ENCODE data around the gene PSMA7. TPM values are rescaled to one million over a fixed set of nuclear protein-coding genes. Genes with fewer than 3 reads are reported as not detected.

The PSMA7 gene
- 100 to 1,000 TPM; 109 to 181 TPM for total RNA-seq
- polyA plus RNA-seq: 100 to 1,000 TPM; 212 to 342 TPM

DNA sequence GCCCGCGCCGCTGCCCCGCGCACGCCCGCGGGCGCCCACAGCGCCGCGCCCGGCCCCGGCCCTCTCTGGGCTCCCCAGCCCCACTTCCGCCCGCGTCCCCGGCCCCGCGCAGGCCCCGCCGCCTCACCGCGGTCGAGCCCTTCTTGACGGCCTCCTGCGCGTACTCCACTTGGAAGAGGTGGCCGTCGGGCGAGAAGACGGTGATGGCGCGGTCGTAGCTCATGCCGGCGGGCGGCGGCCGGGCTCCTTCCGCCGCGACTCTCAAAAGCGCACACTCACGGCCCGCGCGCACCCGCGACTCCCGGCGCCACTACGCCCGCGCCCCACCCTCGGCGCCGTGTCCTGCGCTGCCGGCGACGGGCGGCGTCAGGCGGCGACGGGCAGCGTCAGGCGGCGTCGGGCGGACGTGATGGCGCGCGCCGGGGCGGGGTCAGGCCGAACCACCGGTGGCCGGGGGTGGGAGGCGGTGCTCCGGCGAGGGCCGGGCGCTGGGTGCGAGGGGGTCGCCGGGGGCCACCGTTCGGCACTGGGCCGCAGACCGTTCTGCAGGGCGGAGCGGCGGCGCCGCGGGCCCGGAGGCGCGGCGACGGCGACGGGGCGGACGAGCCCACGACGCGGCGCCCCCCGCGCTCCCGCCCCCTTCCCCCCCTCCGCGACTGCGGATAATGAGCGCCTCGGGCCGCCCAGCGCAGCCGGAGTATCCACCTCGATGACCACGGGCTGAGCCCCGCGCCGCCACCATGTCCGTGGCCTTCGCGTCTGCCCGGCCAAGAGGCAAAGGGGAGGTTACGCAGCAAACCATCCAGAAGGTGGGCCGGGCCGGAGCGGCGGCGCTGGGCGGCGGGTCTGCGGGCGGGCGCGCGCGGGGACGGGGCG lies at the start of gene PSMA7, which contains the start of gene SS18L1:
PSMA7 (minus strand) TSS at position 314 of the 876 bp plus-strand sequence; CDS start at position 223, 91 bp downstream.
SS18L1 (plus strand) TSS at position 689 of the 876 bp plus-strand sequence; CDS start at position 741, 52 bp downstream.
- H3K27me3 ChIP-seq (ENCODE audit: control insufficient read depth in 4 of 4, insufficient read depth in 4 of 4, low read length in 3 of 4): no peaks in the 10 kb centered on the region
- TF ChIP-seq YY1 (IDR thresholded peaks at IDR 0.05) (peak; percentile 75), GABPA (IDR thresholded peaks at IDR 0.05 in 1 of 2, conservative IDR thresholded peaks at IDR 0.05 in 1 of 2) (no peak)

DNA sequence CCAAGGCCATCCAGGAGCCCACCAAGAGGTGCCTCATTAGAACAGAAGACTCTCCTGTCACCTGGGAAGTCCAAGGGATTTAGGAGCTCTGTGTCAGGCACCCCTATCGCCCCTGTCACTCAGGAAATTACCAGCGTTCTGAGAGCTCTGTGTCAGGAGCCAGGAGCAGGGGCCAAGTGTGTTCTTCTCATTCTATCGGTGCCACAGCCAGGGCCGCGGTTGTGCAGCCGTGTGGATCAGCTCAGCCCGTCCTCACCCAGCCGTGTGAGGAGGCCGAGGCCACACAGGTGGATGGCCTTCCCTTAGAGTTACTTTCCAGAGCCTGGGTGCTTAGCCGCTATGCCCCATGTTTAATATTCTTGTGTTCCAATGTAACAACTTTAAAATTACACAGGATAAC lies 49.4 kb upstream of the PSMA7 start:
- H3K27ac ChIP-seq (ENCODE audit: low read depth in 1 of 2, low read length in 2 of 2): no peak overlapping the region
- no peak for DNase-seq (ENCODE audit: low spot score)
- peaks cover 0 to 11% (median 5%) of the 10 kb centered on the region in 4 donors for H3K4me1 ChIP-seq (ENCODE audit: control insufficient read depth in 4 of 4, insufficient read depth in 4 of 4, low read length in 3 of 4)
- H3K9ac ChIP-seq (ENCODE audit: low read depth in 1 of 2, low read length in 2 of 2): no peak overlapping the region
- no peaks in the 10 kb centered on the region for H3K27me3 ChIP-seq (ENCODE audit: control insufficient read depth in 4 of 4, insufficient read depth in 4 of 4, low read length in 3 of 4)
- TF ChIP-seq TAF1 (conservative IDR thresholded peaks at IDR 0.05): no peak
- no peak for TF ChIP-seq FOXA1 (IDR thresholded peaks at IDR 0.05)
- TF ChIP-seq, protein P1, sequence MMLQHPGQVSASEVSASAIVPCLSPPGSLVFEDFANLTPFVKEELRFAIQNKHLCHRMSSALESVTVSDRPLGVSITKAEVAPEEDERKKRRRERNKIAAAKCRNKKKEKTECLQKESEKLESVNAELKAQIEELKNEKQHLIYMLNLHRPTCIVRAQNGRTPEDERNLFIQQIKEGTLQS (IDR thresholded peaks at IDR 0.05): no peak
- TF ChIP-seq, protein P2, sequence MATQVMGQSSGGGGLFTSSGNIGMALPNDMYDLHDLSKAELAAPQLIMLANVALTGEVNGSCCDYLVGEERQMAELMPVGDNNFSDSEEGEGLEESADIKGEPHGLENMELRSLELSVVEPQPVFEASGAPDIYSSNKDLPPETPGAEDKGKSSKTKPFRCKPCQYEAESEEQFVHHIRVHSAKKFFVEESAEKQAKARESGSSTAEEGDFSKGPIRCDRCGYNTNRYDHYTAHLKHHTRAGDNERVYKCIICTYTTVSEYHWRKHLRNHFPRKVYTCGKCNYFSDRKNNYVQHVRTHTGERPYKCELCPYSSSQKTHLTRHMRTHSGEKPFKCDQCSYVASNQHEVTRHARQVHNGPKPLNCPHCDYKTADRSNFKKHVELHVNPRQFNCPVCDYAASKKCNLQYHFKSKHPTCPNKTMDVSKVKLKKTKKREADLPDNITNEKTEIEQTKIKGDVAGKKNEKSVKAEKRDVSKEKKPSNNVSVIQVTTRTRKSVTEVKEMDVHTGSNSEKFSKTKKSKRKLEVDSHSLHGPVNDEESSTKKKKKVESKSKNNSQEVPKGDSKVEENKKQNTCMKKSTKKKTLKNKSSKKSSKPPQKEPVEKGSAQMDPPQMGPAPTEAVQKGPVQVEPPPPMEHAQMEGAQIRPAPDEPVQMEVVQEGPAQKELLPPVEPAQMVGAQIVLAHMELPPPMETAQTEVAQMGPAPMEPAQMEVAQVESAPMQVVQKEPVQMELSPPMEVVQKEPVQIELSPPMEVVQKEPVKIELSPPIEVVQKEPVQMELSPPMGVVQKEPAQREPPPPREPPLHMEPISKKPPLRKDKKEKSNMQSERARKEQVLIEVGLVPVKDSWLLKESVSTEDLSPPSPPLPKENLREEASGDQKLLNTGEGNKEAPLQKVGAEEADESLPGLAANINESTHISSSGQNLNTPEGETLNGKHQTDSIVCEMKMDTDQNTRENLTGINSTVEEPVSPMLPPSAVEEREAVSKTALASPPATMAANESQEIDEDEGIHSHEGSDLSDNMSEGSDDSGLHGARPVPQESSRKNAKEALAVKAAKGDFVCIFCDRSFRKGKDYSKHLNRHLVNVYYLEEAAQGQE (IDR thresholded peaks at IDR 0.05): no peak
- TF ChIP-seq HNF4G (IDR thresholded peaks at IDR 0.05): no peak
- TF ChIP-seq YY1 (IDR thresholded peaks at IDR 0.05): no peak
- no peak for TF ChIP-seq GABPA (IDR thresholded peaks at IDR 0.05 in 1 of 2, conservative IDR thresholded peaks at IDR 0.05 in 1 of 2)
- no peak for TF ChIP-seq RXRA (IDR thresholded peaks at IDR 0.05)
- TF ChIP-seq, protein P3, sequence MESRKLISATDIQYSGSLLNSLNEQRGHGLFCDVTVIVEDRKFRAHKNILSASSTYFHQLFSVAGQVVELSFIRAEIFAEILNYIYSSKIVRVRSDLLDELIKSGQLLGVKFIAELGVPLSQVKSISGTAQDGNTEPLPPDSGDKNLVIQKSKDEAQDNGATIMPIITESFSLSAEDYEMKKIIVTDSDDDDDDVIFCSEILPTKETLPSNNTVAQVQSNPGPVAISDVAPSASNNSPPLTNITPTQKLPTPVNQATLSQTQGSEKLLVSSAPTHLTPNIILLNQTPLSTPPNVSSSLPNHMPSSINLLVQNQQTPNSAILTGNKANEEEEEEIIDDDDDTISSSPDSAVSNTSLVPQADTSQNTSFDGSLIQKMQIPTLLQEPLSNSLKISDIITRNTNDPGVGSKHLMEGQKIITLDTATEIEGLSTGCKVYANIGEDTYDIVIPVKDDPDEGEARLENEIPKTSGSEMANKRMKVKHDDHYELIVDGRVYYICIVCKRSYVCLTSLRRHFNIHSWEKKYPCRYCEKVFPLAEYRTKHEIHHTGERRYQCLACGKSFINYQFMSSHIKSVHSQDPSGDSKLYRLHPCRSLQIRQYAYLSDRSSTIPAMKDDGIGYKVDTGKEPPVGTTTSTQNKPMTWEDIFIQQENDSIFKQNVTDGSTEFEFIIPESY (IDR thresholded peaks at IDR 0.05): no peak
- TF ChIP-seq HNF4A (conservative IDR thresholded peaks at IDR 0.05): no peak
- no peak for TF ChIP-seq JUND (IDR thresholded peaks at IDR 0.05)
- no peak for TF ChIP-seq RAD21 (IDR thresholded peaks at IDR 0.05)
- TF ChIP-seq SP1 (IDR thresholded peaks at IDR 0.05): no peak
- TF ChIP-seq FOXA2 (IDR thresholded peaks at IDR 0.05): no peak
- no peak overlapping the region for H3K4me3 ChIP-seq (ENCODE audit: low read depth in 1 of 3, low read length in 3 of 3)
- no peaks in the 10 kb centered on the region for H3K9me3 ChIP-seq (ENCODE audit: control insufficient read depth in 4 of 4, low read length in 3 of 4)
- peaks cover 0 to 20% (median 13%) of the 10 kb centered on the region in 4 donors for H3K36me3 ChIP-seq (ENCODE audit: control insufficient read depth in 4 of 4, insufficient read depth in 3 of 4, low read depth in 1 of 4, low read length in 3 of 4)
- 83% methylated on average over 10 of the region's 10 CpGs for WGBS

More for the DNA sequence above, at the start of gene PSMA7, which contains the start of gene SS18L1:
- under 1% methylated on average over 145 of the region's 148 CpGs for WGBS
- H3K9ac ChIP-seq (ENCODE audit: low read depth in 1 of 2, low read length in 2 of 2): peak within 1 kb of the TSS; percentile 87 to 95
- H3K9me3 ChIP-seq (ENCODE audit: control insufficient read depth in 4 of 4, low read length in 3 of 4): no peaks in the 10 kb centered on the region
- peaks cover 23 to 57% (median 48%) of the 10 kb centered on the region in 4 donors for H3K4me1 ChIP-seq (ENCODE audit: control insufficient read depth in 4 of 4, insufficient read depth in 4 of 4, low read length in 3 of 4)
- peak within 1 kb of the TSS; percentile 86 to 90 for H3K27ac ChIP-seq (ENCODE audit: low read depth in 1 of 2, low read length in 2 of 2)
- H3K4me3 ChIP-seq (ENCODE audit: low read depth in 1 of 3, low read length in 3 of 3): peak within 1 kb of the TSS; percentile 74 to 94 (median 82)
- H3K36me3 ChIP-seq (ENCODE audit: control insufficient read depth in 4 of 4, insufficient read depth in 3 of 4, low read depth in 1 of 4, low read length in 3 of 4): peaks cover 8 to 22% (median 19%) of the 10 kb centered on the region in 4 donors
- DNase-seq (ENCODE audit: low spot score): peak; percentile 89

Measured in liver (tissue), 9 donors.